ENCODE data around the gene UGT2B17.

DNA sequence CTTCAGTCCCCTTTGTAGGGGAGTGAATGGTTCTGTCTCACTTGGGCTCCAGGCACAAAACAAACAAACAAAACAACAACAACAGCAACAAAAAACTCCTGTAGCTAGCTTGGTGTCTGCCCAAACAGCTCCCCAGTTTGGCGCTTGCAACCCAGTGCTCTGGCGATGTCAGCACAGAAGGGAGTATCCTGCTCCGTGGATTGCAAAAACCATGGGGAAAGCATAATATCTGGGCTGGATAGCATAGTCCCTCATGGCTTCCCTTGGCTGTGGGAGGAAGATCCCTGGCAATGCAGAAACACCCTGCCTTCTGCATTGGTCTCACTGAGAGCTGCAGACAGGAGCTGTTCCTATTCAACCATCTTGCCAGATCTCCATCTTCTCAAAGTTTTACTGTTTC lies 39.7 kb downstream of the UGT2B17 start:
- TF ChIP-seq, protein P1, sequence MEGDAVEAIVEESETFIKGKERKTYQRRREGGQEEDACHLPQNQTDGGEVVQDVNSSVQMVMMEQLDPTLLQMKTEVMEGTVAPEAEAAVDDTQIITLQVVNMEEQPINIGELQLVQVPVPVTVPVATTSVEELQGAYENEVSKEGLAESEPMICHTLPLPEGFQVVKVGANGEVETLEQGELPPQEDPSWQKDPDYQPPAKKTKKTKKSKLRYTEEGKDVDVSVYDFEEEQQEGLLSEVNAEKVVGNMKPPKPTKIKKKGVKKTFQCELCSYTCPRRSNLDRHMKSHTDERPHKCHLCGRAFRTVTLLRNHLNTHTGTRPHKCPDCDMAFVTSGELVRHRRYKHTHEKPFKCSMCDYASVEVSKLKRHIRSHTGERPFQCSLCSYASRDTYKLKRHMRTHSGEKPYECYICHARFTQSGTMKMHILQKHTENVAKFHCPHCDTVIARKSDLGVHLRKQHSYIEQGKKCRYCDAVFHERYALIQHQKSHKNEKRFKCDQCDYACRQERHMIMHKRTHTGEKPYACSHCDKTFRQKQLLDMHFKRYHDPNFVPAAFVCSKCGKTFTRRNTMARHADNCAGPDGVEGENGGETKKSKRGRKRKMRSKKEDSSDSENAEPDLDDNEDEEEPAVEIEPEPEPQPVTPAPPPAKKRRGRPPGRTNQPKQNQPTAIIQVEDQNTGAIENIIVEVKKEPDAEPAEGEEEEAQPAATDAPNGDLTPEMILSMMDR (IDR thresholded peaks at IDR 0.05), result no peak
- TF ChIP-seq TCF7L2 (IDR thresholded peaks at IDR 0.05; ENCODE audit: low read depth, low read length), result no peak
- no peak for TF ChIP-seq POLR2AphosphoS5 (IDR thresholded peaks at IDR 0.05; ENCODE audit: low read depth, low read length)

All from Panc1 (cell line).